Panc1 (cell line): ENCODE results near the gene SMC4. TPM values are rescaled to one million over a fixed set of nuclear protein-coding genes. Genes with fewer than 3 reads are reported as not detected.
"Not testable (repeated sequence)": the region's sequence is repeated elsewhere in the genome, so short reads cannot be mapped to it uniquely, and the experiment has no call there.

Experiments used
- ATAC-seq: fragments of 200-7000 bp; cut with Tn5 transposase; 2 replicates; pipeline ENCODE4 v1.9.1; 2020; ENCODE audit warnings: mild to moderate bottlenecking, moderate library complexity
- Bru-seq: library from RNA; stranded (reverse); fragments of 400-500 nt; gene quantifications from one replicate; lab custom pipeline; 2021; lab: Mats Ljungman, UMichigan
- BruChase-seq, 2 experiments: library from RNA; stranded (reverse); fragments of 400-500 nt; gene quantifications; one replicate each; lab custom pipeline; 2021; lab: Mats Ljungman, UMichigan
- BruUV-seq: library from RNA; stranded (reverse); fragments of 400-500 nt; replicated peaks from 2 replicates; lab custom pipeline; 2021; lab: Mats Ljungman, UMichigan
- CTCF ChIA-PET: fragments of 300-600 bp; sonication (Branson Sonifier 250); formaldehyde crosslinking; loops from one replicate; lab custom pipeline; 2022; ENCODE audit warnings: antibody characterized with exemption; lab: Charles Lee
- POLR2A ChIA-PET: fragments of 300-600 bp; sonication (Branson Sonifier 250); formaldehyde crosslinking; loops from one replicate; lab custom pipeline; 2022; ENCODE audit warnings: antibody characterized with exemption; lab: Charles Lee
- DNase-seq: peaks from one replicate; pipeline ENCODE4 v3.0.0-alpha.2; 2010; ENCODE audit warnings: low read depth, low spot score
- H3K27ac ChIP-seq: 2 replicates; pipeline ENCODE4 v1.5.1; 2011; ENCODE audit warnings: mild to moderate bottlenecking, low read length, inconsistent platforms
- H3K27me3 ChIP-seq: fragments of 200-500 bp; sonication (Bioruptor generic); 2 replicates; pipeline ENCODE4 v1.6.0; 2014; ENCODE audit warnings: low read length, inconsistent platforms; ENCODE audit not compliant: control insufficient read depth, insufficient read depth
- H3K36me3 ChIP-seq: fragments of 200-500 bp; sonication (Bioruptor generic); 2 replicates; pipeline ENCODE4 v1.5.1; 2014; ENCODE audit warnings: inconsistent platforms, mild to moderate bottlenecking, low read length, moderate library complexity; ENCODE audit not compliant: control insufficient read depth, insufficient read depth
- H3K4me1 ChIP-seq: 2 replicates; pipeline ENCODE4 v1.5.1; 2011; ENCODE audit warnings: inconsistent platforms, mild to moderate bottlenecking, low read length, moderate library complexity; ENCODE audit not compliant: control insufficient read depth, insufficient read depth
- H3K4me3 ChIP-seq, 2 experiments: 2 replicates each; pipeline ENCODE4 v1.5.1; 2011 to 2012; ENCODE audit warnings: low read depth in 2 of 2, low read length in 2 of 2, mild to moderate bottlenecking in 2 of 2, inconsistent platforms in 1 of 2, moderate library complexity in 1 of 2
- H3K9me3 ChIP-seq: fragments of 200-500 bp; sonication (Bioruptor generic); 2 replicates; pipeline ENCODE4 v1.5.1; 2014; ENCODE audit warnings: low read depth, mild to moderate bottlenecking, inconsistent platforms, low read length, moderate library complexity; ENCODE audit not compliant: control insufficient read depth, insufficient read depth
- POLR2AphosphoS5 ChIP-seq: IDR thresholded peaks from 2 replicates; pipeline ENCODE4 v1.6.1; 2012; ENCODE audit warnings: mild to moderate bottlenecking, low read depth, low read length, moderate library complexity
- SIN3A ChIP-seq: IDR thresholded peaks from 2 replicates; pipeline ENCODE4 v1.6.1; 2012; ENCODE audit warnings: low read depth, mild to moderate bottlenecking, low read length, moderate library complexity, borderline replicate concordance; ENCODE audit not compliant: insufficient read depth
- TCF7L2 ChIP-seq: IDR thresholded peaks from 2 replicates; pipeline ENCODE4 v1.6.1; 2011; ENCODE audit warnings: mild to moderate bottlenecking, low read depth, low read length, inconsistent platforms
- in situ Hi-C: cut with HindIII; loops from 2 replicates; pipeline ENCODE4 v1.10.0; 2016; ENCODE audit warnings: low sequenced_read_pairs, low pct_unique_long_range_greater_than_20kb
- intact Hi-C: fragments of 100-400 bp; cut with micrococcal nuclease; formaldehyde crosslinking; loops from one replicate; pipeline ENCODE4 v1.10.0; 2022; ENCODE audit not compliant: unreplicated experiment
- long read RNA-seq: library from polyadenylated mRNA; unstranded; transcript quantifications from one replicate; pipeline ENCODE4 v2.0.0, GENCODE V29; 2021; ENCODE audit not compliant: unreplicated experiment
- polyA plus RNA-seq: library from polyadenylated mRNA; unstranded; fragments of >200 nt; gene quantifications from one replicate; pipeline ENCODE4 v1.2.1, GENCODE V29; 2012; ENCODE audit warnings: missing spikeins; ENCODE audit not compliant: insufficient read length
- total RNA-seq: library from RNA; stranded (reverse); gene quantifications from one replicate; pipeline ENCODE4 v1.2.1, GENCODE V29; 2021; ENCODE audit not compliant: unreplicated experiment
- TF ChIP-seq, protein P1 (sequence below): fragments of 450-650 bp; IDR thresholded peaks from 2 replicates; pipeline ENCODE4 v1.5.1; 2017; ENCODE audit warnings: mild to moderate bottlenecking
- TF ChIP-seq, protein P2 (sequence below), 2 experiments: IDR thresholded peaks; 2 replicates each; pipeline ENCODE4 v1.6.1; 2011 to 2012; ENCODE audit warnings: low read depth in 2 of 2, control low read depth in 1 of 2, low read length in 1 of 2, mild to moderate bottlenecking in 1 of 2, moderate library complexity in 1 of 2; ENCODE audit not compliant: insufficient read depth in 1 of 2

The SMC4 gene
- total RNA-seq (160 TPM), Bru-seq, nascent RNA (percentile 99 among the genes with signal in this experiment), BruChase-seq, experiment 1, labeled RNA remaining after a 2-hour chase (percentile 97 among the genes with signal in this experiment), BruChase-seq, experiment 2, labeled RNA remaining after a 6-hour chase (percentile 98 among the genes with signal in this experiment)
- 57.2 TPM for polyA plus RNA-seq
- long read RNA-seq, full-length matches to known transcripts, result 8 of 170 reads
- long read RNA-seq, partial matches to known transcripts, result 130 of 170 reads
- long read RNA-seq, other reads (novel, unspliced or antisense), result 32 of 170 reads

DNA sequence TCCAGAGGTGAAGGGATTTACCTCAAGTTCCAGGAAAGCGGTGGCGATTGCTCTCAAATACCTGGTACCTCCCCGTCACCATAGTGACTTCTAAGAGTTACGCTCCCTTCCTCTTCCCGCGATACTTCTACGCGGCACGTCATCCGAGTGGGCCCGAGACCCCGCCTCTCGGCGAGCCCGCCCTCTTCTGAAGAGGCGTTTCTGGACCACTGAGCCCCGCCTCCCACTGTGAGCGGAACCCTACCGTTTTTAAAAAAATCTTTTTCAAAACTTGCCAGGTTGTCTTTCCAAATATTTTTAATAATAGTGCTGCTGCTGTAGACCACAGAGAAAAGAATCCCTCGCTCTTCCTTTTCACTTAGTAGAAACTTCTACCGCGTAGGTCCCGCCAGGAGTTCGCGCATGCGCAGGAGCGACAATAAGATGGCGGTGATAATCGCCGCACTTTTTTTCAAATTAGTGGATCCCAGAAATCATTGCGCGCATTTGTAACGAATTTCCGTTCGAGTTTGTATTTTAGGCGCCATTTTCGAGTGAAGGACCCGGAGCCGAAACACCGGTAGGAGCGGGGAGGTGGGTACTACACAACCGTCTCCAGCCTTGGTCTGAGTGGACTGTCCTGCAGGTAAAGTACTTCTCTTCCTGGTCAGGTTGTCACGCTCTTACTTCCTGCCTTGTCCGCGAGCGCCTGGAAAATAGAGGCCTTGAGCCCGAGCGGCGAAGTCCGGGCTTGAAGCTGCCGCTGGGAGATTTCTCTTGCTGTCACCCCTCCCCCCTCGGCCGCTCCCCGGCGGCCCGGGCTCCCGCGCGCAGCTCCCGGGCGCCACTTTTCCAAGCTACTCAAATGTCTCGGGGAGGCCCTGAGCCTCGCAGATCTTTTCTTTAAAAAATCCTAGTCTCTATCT, at the start of gene SMC4, which contains the start of gene IFT80:
TSS of gene SMC4 (plus strand) at position 526 of the 905 bp plus-strand sequence. CDS start 1,177 bp downstream, outside the sequence.
TSS of gene IFT80 (minus strand) at position 101 of the 905 bp plus-strand sequence. CDS start 14,625 bp downstream, outside the sequence.
- Histone ChIP-seq H3K27me3 (no peaks in the 10 kb centered on the region), H3K36me3 (peaks cover 21% of the 10 kb centered on the region), H3K4me3 (peak within 1 kb of the TSS; percentile 71 to 99), H3K27ac (peak within 1 kb of the TSS; percentile 100), H3K9me3 (no peaks in the 10 kb centered on the region), H3K4me1 (peaks cover 19% of the 10 kb centered on the region)
- DNase-seq (peak; percentile 85), ATAC-seq (peak; percentile 95)
- BruUV-seq, result no TSS peak
- ChIA-PET POLR2A (no interaction called here), CTCF (no interaction called here)
- in situ Hi-C loops, result no loop called here
- TF ChIP-seq, protein P1, sequence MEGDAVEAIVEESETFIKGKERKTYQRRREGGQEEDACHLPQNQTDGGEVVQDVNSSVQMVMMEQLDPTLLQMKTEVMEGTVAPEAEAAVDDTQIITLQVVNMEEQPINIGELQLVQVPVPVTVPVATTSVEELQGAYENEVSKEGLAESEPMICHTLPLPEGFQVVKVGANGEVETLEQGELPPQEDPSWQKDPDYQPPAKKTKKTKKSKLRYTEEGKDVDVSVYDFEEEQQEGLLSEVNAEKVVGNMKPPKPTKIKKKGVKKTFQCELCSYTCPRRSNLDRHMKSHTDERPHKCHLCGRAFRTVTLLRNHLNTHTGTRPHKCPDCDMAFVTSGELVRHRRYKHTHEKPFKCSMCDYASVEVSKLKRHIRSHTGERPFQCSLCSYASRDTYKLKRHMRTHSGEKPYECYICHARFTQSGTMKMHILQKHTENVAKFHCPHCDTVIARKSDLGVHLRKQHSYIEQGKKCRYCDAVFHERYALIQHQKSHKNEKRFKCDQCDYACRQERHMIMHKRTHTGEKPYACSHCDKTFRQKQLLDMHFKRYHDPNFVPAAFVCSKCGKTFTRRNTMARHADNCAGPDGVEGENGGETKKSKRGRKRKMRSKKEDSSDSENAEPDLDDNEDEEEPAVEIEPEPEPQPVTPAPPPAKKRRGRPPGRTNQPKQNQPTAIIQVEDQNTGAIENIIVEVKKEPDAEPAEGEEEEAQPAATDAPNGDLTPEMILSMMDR, result no peak
- TF ChIP-seq POLR2AphosphoS5 (peak; percentile 77), TCF7L2 (no peak; the same call in none of the 2 replicates), SIN3A (peak; percentile 99)
- TF ChIP-seq, protein P2, sequence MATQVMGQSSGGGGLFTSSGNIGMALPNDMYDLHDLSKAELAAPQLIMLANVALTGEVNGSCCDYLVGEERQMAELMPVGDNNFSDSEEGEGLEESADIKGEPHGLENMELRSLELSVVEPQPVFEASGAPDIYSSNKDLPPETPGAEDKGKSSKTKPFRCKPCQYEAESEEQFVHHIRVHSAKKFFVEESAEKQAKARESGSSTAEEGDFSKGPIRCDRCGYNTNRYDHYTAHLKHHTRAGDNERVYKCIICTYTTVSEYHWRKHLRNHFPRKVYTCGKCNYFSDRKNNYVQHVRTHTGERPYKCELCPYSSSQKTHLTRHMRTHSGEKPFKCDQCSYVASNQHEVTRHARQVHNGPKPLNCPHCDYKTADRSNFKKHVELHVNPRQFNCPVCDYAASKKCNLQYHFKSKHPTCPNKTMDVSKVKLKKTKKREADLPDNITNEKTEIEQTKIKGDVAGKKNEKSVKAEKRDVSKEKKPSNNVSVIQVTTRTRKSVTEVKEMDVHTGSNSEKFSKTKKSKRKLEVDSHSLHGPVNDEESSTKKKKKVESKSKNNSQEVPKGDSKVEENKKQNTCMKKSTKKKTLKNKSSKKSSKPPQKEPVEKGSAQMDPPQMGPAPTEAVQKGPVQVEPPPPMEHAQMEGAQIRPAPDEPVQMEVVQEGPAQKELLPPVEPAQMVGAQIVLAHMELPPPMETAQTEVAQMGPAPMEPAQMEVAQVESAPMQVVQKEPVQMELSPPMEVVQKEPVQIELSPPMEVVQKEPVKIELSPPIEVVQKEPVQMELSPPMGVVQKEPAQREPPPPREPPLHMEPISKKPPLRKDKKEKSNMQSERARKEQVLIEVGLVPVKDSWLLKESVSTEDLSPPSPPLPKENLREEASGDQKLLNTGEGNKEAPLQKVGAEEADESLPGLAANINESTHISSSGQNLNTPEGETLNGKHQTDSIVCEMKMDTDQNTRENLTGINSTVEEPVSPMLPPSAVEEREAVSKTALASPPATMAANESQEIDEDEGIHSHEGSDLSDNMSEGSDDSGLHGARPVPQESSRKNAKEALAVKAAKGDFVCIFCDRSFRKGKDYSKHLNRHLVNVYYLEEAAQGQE (IDR thresholded peaks at IDR 0.05; ENCODE audit: insufficient read depth in 1 of 2, low read depth in 2 of 2, low read length in 1 of 2), result peak in 1 of 2 experiments; percentile 39; a peak in 1 of 4 replicates
- intact Hi-C loops, result no loop called here

DNA sequence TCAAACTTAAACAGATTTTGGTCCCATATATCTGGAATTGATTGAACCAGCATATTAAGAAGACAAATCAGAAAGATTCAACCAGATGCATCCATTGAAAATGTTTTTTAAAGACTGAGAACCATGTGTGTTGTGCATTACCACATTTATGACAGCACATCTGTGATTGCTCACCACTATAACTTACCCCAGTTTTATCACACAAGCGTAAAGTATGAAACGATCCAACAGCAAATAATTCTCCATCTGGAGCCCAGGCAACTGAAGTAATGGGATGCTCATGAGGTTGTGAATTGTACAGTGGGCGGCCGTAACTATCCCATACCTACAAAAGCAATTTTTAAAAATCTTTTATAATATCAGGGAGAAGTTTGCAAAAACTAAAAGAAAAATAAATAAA, 43.6 kb upstream of the SMC4 start:
- Histone ChIP-seq H3K27me3 (no peaks in the 10 kb centered on the region), H3K9me3 (no peaks in the 10 kb centered on the region), H3K4me1 (no peaks in the 10 kb centered on the region), H3K27ac (no peak overlapping the region), H3K4me3 (no peak overlapping the region), H3K36me3 (peaks cover 2% of the 10 kb centered on the region; the same call in 1 of the 2 replicates)
- BruUV-seq, result no TSS peak
- CTCF ChIA-PET, result no interaction called here
- TF ChIP-seq, protein P2 (IDR thresholded peaks at IDR 0.05; ENCODE audit: insufficient read depth in 1 of 2, low read depth in 2 of 2, low read length in 1 of 2), result no peak
- TF ChIP-seq POLR2AphosphoS5 (no peak), TCF7L2 (no peak), SIN3A (no peak)
- TF ChIP-seq, protein P1, result no peak
- DNase-seq, result no peak
- no peak for ATAC-seq
- intact Hi-C loops, result no loop called here
- in situ Hi-C loops, result no loop called here
- POLR2A ChIA-PET, result no interaction called here

DNA sequence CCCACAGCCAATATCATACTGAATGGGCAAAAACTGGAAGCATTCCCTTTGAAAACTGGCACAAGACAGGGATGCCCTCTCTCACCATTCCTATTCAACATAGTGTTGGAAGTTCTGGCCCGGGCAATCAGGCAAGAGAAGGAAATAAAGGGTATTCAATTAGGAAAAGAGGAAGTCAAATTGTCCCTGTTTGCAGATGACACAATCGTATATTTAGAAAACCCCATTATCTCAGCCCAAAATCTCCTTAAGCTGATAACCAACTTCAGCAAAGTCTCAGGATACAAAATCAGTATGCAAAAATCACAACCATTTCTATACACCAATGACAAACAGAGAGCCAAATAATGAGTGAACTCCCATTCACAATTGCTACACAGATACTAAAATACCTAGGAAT, 36.6 kb upstream of the SMC4 start:
- ATAC-seq, H3K4me3 ChIP-seq, H3K4me1 ChIP-seq, H3K9me3 ChIP-seq, in situ Hi-C loops, H3K36me3 ChIP-seq, H3K27me3 ChIP-seq, DNase-seq, BruUV-seq, intact Hi-C loops, POLR2A ChIA-PET, H3K27ac ChIP-seq, CTCF ChIA-PET: not testable (repeated sequence)
